Measurements from ENCODE around the gene KCNIP1.

DNA sequence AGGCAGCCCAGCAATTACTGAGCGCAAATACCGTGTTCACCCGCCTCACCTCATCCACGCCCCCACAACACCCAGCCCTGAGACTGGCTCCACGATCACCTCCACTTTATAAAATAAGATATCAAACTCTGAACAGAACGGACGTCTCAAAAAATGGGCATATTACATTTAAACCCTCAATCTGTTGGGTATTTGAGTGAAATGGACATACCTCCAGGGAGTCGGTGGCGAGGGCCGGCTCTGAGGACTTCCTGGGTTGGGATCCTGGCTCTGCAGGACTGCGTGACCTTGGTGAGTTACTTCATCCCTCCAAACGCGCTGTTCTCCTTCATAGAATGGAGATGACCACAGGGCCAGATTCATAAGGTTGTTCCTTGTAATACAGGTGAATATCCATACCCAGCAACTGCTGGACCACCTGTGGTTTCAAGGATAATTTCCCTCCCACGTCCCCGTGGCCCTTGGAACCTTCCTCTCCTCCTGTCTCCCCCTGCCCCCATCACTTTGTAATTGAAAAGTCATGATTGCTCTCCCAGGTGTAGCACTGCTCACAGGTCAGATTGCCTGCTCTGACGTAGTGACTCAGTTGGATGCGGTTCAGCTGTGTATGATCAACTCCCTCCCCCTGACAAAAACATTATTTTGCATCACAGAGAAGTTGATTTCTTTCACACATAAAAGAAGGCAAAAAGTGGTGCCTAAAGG is 135.6 kb downstream of the KCNIP1 start:
- TF ChIP-seq, protein P1, sequence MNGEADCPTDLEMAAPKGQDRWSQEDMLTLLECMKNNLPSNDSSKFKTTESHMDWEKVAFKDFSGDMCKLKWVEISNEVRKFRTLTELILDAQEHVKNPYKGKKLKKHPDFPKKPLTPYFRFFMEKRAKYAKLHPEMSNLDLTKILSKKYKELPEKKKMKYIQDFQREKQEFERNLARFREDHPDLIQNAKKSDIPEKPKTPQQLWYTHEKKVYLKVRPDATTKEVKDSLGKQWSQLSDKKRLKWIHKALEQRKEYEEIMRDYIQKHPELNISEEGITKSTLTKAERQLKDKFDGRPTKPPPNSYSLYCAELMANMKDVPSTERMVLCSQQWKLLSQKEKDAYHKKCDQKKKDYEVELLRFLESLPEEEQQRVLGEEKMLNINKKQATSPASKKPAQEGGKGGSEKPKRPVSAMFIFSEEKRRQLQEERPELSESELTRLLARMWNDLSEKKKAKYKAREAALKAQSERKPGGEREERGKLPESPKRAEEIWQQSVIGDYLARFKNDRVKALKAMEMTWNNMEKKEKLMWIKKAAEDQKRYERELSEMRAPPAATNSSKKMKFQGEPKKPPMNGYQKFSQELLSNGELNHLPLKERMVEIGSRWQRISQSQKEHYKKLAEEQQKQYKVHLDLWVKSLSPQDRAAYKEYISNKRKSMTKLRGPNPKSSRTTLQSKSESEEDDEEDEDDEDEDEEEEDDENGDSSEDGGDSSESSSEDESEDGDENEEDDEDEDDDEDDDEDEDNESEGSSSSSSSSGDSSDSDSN (IDR thresholded peaks at IDR 0.05; ENCODE audit: borderline replicate concordance in 1 of 2, low read depth in 2 of 2, low read length in 2 of 2): no peak
- TF ChIP-seq ZNF431 (CRISPR knock-in tag; IDR thresholded peaks at IDR 0.05): no peak
